Central memory CD8-positive, alpha-beta T cell (primary cell): ENCODE data around the gene CCDC57.
A peak's percentile ranks its signal among the peaks of the same experiment; 100 is the strongest.

Source experiments
- ATAC-seq: fragments of 150-1000 bp; cut with Tn5 transposase; replicated peaks from 2 replicates; pipeline ENCODE4 v1.10.0; 2022; ENCODE audit warnings: mild to moderate bottlenecking, moderate FRiP score, moderate number of reproducible peaks; ENCODE audit not compliant: poor library complexity, severe bottlenecking; ENCODE audit errors: extremely low read depth
- DNase-seq, 2 donors: peaks; one replicate each; pipeline ENCODE4 v3.0.0; 2021; ENCODE audit warnings: low spot score in 2 of 2
- H3K27ac Mint-ChIP-seq: one replicate; pipeline ENCODE4 v1.8.0; 2022; ENCODE audit warnings: low read depth, mild to moderate bottlenecking, moderate library complexity, mixed read lengths
- H3K27me3 Mint-ChIP-seq: one replicate; pipeline ENCODE4 v1.8.0; 2022; ENCODE audit warnings: mixed read lengths
- H3K36me3 Mint-ChIP-seq: one replicate; pipeline ENCODE4 v1.8.0; 2022; ENCODE audit warnings: mild to moderate bottlenecking, moderate library complexity, mixed read lengths; ENCODE audit not compliant: insufficient read depth
- H3K4me1 Mint-ChIP-seq: one replicate; pipeline ENCODE4 v1.8.0; 2022; ENCODE audit warnings: mixed read lengths
- H3K4me3 Mint-ChIP-seq: one replicate; pipeline ENCODE4 v1.8.0; 2022; ENCODE audit warnings: mild to moderate bottlenecking, moderate library complexity, mixed read lengths
- H3K9me3 Mint-ChIP-seq: one replicate; pipeline ENCODE4 v1.8.0; 2022; ENCODE audit warnings: mixed read lengths

Gene CCDC57

DNA sequence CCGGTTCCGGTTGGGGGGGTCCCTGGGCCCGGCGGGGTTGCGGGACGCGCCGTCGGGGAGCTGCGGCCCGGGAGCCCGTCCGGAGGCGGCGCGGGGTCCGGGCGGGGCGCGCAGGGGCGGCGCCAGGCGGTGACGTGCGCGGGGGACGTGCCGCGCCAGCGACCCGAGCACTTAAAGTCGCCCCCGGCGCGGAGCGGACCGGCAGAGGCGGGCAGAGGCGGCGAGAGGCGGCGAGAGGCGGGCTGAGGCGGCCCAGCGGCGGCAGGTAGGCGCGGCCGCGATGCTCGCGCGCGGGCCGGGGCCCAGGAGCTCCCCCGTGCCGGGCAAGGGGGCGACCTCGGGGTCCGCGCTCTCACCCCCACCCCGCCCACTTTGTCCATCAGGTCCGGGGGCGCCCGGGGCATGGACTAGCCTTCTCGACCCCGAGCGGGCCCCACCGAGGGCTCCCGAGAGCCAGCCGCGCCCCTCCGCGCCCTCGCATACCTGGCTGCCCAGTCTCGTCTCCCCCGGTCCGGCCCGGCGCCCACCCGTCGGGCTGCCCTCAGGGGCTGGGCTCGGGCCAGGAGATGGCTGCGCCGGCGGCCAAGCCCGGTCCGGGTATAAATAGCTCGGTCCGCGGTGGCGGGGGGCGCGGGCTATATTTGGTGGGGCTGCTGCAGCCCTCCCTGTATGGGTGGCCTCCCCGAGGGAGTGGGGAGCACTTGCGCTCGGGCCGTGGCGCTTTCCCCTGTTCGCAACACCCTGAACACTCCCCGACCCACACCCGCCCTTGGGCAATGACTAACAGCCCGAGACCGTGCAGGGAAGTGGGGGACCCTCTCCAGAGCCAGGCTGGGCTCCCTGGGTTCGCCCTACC lies 16.4 kb upstream of the CCDC57 start, which contains the start of gene SLC16A3:
Gene SLC16A3, plus strand, starts transcription at position 201 of the 856 bp plus-strand sequence. CDS start 6,967 bp downstream, outside the sequence.
- peak within 1 kb of the TSS; percentile 70 for H3K27ac Mint-ChIP-seq
- DNase-seq (no peak), ATAC-seq (peak; percentile 57)
- H3K27me3 Mint-ChIP-seq = no peaks in the 10 kb centered on the region
- H3K4me1 Mint-ChIP-seq = peaks cover 10% of the 10 kb centered on the region
- no peaks in the 10 kb centered on the region for H3K9me3 Mint-ChIP-seq
- peaks cover 8% of the 10 kb centered on the region for H3K36me3 Mint-ChIP-seq
- H3K4me3 Mint-ChIP-seq = peak within 1 kb of the TSS; percentile 83

- H3K27me3 Mint-ChIP-seq = no peaks in the 10 kb centered on the region
- ATAC-seq (peak; percentile 69), DNase-seq (no peak)
- H3K27ac Mint-ChIP-seq = peak overlapping the region; percentile 70
- no peaks in the 10 kb centered on the region for H3K9me3 Mint-ChIP-seq
- peaks cover 8% of the 10 kb centered on the region for H3K36me3 Mint-ChIP-seq
- H3K4me3 Mint-ChIP-seq = peak overlapping the region; percentile 83
- peaks cover 8% of the 10 kb centered on the region for H3K4me1 Mint-ChIP-seq
Measured at GRCh38 chr17:82228278-82228841, 15.7 kb upstream of the CCDC57 start.

DNA sequence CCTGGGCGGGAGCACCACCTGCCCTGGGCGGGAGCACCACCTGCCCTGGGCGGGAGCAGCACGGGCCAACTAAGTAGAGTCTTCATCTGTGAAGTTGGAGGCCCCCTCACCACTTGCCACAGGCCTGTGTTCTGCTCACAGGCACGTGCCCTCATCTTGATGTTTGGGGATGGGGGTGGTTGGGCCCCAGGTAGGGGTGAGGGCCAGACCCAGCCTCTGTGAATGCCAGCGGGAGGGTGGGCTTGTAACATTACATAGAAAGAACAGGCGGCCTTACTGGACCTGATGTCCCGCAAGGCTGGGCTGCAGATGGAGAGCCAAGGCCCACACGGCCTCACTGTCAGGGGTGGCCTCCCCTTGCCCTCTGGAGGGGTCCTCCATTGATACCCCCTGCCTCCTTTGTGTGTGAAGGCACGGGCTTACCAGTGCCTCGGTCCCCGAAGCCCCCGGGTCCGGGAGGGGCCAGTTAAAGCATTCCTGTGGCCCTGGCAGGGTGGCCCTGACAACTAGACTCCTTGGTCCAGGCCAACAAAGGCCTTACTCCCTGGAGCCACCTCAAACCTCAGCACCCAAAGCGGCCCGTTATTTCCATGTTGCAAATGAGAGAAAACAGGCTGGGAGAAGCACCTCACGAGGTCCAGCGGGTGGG lies 15.1 kb upstream of the CCDC57 start:
- no peaks in the 10 kb centered on the region for H3K9me3 Mint-ChIP-seq
- no peaks in the 10 kb centered on the region for H3K27me3 Mint-ChIP-seq
- H3K36me3 Mint-ChIP-seq = peaks cover 8% of the 10 kb centered on the region
- DNase-seq (no peak), ATAC-seq (no peak)
- peaks cover 5% of the 10 kb centered on the region for H3K4me1 Mint-ChIP-seq
- peak overlapping the region; percentile 70 for H3K27ac Mint-ChIP-seq
- peak overlapping the region; percentile 83 for H3K4me3 Mint-ChIP-seq

DNA sequence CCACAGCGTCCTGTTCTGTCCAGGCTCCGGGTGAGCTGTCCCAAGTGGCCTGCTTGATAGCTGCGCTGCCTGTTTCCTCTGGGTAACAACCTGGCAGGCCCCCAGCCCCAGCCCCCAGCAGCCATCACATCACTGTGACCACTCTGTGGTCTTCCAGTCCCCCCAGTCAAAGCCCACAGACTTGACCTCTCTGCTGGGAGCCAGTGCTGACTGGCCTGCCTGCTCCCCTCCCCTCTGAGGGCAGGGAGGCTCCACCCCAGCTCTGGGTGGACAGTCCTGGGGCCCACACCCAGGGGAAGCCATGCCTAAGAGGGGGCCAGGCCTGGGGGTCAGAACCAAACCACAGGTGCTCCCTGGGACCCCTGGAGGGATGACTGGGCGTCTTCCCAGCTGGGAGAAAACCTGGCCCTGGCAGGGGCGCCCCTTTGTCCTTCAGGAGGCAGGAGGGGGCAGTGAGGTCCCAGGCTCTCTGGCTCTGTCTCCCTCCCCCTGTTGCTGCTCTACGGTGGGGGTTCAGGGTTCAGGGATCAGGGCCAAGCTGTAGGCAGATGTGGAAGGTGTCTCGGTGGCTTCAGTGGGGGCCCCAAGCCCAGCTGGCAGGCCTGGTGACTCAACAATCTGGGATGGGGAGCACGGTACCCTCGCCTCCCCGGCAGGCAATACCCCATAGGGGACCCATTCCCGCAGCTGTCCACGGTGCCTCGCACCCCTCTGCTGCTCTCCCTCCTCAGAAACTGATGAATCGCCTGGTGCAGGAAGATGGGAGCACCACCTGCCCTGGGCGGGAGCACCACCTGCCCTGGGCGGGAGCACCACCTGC lies 14.4 kb upstream of the CCDC57 start:
- H3K27ac Mint-ChIP-seq = peak overlapping the region; percentile 19
- peaks cover 8% of the 10 kb centered on the region for H3K36me3 Mint-ChIP-seq
- H3K4me1 Mint-ChIP-seq = peaks cover 5% of the 10 kb centered on the region
- no peak for DNase-seq
- ATAC-seq = no peak
- H3K27me3 Mint-ChIP-seq = no peaks in the 10 kb centered on the region
- H3K4me3 Mint-ChIP-seq = peak overlapping the region; percentile 83
- H3K9me3 Mint-ChIP-seq = no peaks in the 10 kb centered on the region

DNA sequence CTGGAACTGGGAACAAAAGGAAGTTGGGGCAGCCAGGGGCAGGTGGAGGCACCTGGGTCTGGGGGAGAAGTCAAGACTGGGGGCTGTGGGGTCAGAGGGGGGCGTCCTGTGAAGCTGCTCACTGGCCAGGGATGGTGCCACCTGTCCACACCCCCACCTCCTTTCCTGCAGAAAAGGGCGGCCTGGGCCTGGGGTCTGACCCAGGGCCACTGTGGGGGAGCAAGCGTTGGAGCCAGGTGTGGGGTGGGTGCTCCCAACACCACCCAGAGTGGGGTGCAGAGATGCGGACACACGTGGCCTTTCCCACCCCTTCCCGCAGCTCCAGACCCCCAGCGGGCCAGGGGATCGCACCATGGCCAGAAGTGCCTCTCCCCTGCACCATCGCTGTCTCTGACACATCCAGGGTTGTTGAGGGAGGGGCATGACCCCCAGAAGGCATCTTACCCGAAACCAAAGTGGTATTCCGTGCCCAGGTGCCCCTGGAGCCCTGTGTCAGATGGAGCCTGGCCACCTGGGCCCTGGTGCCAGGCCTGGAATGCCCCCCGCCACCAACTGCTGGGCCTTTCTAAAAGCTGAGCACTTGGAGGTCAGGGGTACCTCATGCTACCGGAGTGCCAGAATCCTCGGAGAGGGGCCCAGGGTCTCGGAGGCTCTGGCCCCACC lies 13.6 kb upstream of the CCDC57 start:
- peaks cover 6% of the 10 kb centered on the region for H3K36me3 Mint-ChIP-seq
- no peaks in the 10 kb centered on the region for H3K9me3 Mint-ChIP-seq
- no peak overlapping the region for H3K4me3 Mint-ChIP-seq
- peaks cover 5% of the 10 kb centered on the region for H3K4me1 Mint-ChIP-seq
- DNase-seq (no peak), ATAC-seq (no peak)
- H3K27me3 Mint-ChIP-seq = no peaks in the 10 kb centered on the region
- H3K27ac Mint-ChIP-seq = no peak overlapping the region

DNA sequence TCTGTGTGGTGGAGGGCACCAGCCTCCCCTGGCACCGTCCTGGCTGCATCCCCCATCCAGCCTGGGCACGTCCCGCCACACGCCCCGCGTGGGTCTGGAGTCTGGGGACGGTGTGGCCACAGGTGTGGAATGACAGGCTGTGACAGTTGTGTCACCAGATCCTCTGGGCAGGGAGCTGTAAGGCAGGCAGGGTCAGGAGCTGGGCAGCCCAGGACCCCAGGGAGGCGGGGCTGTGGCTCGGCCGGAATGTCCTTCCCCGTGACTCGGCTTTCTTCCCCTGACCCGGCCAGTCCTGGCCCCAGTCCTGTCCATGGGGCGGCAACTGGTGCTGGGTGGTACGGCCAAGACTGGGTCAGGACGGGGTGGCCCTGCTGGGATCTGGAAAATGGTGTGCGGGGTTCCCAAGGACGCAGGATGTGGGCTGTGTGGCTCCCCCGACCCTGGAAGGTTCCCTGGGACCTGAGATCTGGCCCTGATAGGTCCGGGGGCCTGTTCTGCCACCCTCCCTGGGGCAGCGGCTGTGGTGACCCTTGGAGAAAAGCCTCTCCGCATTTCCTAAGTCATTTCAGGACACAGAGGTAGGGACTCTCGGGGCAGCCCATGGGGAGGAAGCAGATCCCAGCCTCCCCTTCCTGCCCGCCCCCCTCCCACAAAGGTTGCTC lies 12.9 kb upstream of the CCDC57 start:
- H3K4me3 Mint-ChIP-seq = no peak overlapping the region
- H3K9me3 Mint-ChIP-seq = no peaks in the 10 kb centered on the region
- H3K27ac Mint-ChIP-seq = no peak overlapping the region
- peaks cover 6% of the 10 kb centered on the region for H3K36me3 Mint-ChIP-seq
- no peaks in the 10 kb centered on the region for H3K27me3 Mint-ChIP-seq
- ATAC-seq (no peak), DNase-seq (no peak)
- peaks cover 5% of the 10 kb centered on the region for H3K4me1 Mint-ChIP-seq

DNA sequence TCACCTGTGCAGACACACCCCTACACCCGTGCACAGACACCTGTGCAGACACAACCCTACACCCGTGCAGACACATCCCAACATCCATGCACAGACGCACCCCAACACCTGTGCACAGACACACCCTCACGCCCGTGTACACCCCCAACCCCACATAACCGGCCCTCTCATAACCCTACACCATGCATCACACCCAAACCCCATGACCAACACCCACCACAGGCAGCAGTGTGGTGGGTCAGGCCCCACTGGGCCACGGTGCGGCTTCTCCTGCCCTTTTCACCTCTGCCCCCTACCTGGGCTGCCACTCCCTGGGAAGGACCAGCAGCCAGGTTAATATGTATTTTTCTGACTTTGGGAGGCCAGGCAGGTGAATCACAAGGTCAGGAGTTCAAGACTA lies 12.0 kb upstream of the CCDC57 start:
- Mint-ChIP-seq H3K27me3 (no peaks in the 10 kb centered on the region), H3K36me3 (peaks cover 6% of the 10 kb centered on the region), H3K4me3 (no peak overlapping the region), H3K27ac (no peak overlapping the region), H3K9me3 (no peaks in the 10 kb centered on the region), H3K4me1 (no peaks in the 10 kb centered on the region)
- ATAC-seq = no peak
- no peak for DNase-seq

- Mint-ChIP-seq H3K9me3 (no peaks in the 10 kb centered on the region), H3K27ac (no peak overlapping the region), H3K4me1 (no peaks in the 10 kb centered on the region), H3K36me3 (peaks cover 6% of the 10 kb centered on the region), H3K4me3 (no peak overlapping the region), H3K27me3 (no peaks in the 10 kb centered on the region)
- DNase-seq (no peak), ATAC-seq (no peak)
Measured at GRCh38 chr17:82223517-82223916, 10.9 kb upstream of the CCDC57 start.

DNA sequence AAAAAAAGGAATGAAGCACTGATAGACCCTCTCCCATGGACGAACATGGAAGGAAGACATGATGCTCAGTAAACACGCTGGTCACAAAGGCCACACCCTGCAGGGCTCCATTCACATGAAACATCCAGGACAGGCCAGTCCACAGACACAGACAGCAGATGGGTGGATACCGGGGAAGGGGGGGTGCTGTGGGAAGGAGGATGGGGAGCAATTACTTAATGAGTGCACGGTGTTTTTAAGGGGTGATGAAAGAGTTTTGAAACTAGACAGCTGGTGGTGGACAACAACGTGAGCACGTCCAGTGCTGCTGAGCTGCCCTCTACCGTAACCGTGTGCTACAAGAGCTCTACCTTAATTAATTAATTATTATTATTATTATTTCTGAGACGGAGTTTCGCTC lies 10.2 kb upstream of the CCDC57 start:
- Mint-ChIP-seq H3K4me3 (no peak overlapping the region), H3K27ac (no peak overlapping the region), H3K9me3 (no peaks in the 10 kb centered on the region), H3K4me1 (no peaks in the 10 kb centered on the region), H3K27me3 (no peaks in the 10 kb centered on the region), H3K36me3 (peaks cover 3% of the 10 kb centered on the region)
- DNase-seq (no peak), ATAC-seq (no peak)

GRCh38 chr17:82221341-82221902 lies 8.8 kb upstream of the CCDC57 start:
- no peaks in the 10 kb centered on the region for H3K9me3 Mint-ChIP-seq
- H3K27me3 Mint-ChIP-seq = no peaks in the 10 kb centered on the region
- DNase-seq = no peak
- H3K4me3 Mint-ChIP-seq = no peak overlapping the region
- no peak overlapping the region for H3K27ac Mint-ChIP-seq
- no peak for ATAC-seq
- peaks cover 3% of the 10 kb centered on the region for H3K36me3 Mint-ChIP-seq
- peaks cover 6% of the 10 kb centered on the region for H3K4me1 Mint-ChIP-seq
